H1 (cell line): Measurements from ENCODE around the gene OPCML. TPM values are rescaled to one million over a fixed set of nuclear protein-coding genes. Genes with fewer than 3 reads are reported as not detected.

ENCODE experiments used
- CTCF ChIA-PET: fragments of 300-600 bp; sonication (Branson Sonifier 250); formaldehyde crosslinking; loops from one replicate; lab custom pipeline; 2021; ENCODE audit not compliant: partially characterized antibody; lab: Charles Lee
- POLR2A ChIA-PET: fragments of 300-600 bp; sonication (Branson Sonifier 250); formaldehyde crosslinking; loops from one replicate; lab custom pipeline; 2021; ENCODE audit warnings: inconsistent platforms; ENCODE audit not compliant: partially characterized antibody; lab: Charles Lee
- DNase-seq, 2 experiments: peaks; one replicate each; pipeline versions ENCODE4 v3.0.0 to v3.0.0-alpha.2; 2010 to 2022; ENCODE audit warnings: low spot score in 2 of 2, low read depth in 1 of 2, mixed read lengths in 1 of 2
- FAIRE-seq: peaks from 2 replicates; lab custom pipeline; 2011; peaks lifted over from hg19 to GRCh38; lab: Jason Lieb, UNC
- H2AFZ ChIP-seq: 2 replicates; pipeline ENCODE4 v1.8.1; 2012; ENCODE audit warnings: low read length, inconsistent platforms
- H2AK5ac ChIP-seq: 2 replicates; pipeline ENCODE4 v1.6.1; 2013; ENCODE audit warnings: low read depth, low read length
- H2BK120ac ChIP-seq: replicated peaks from 2 replicates; pipeline ENCODE3; 2013; ENCODE audit warnings: low read depth, low read length, inconsistent platforms
- H2BK12ac ChIP-seq: 2 replicates; pipeline ENCODE4 v1.6.1; 2013; ENCODE audit warnings: low read depth, low read length
- H2BK15ac ChIP-seq: 2 replicates; pipeline ENCODE4 v1.6.1; 2013; ENCODE audit warnings: low read length
- H2BK20ac ChIP-seq: 2 replicates; pipeline ENCODE4 v1.6.1; 2013; ENCODE audit warnings: low read length
- H2BK5ac ChIP-seq: 2 replicates; pipeline ENCODE4 v1.6.1; 2013; ENCODE audit warnings: low read depth, low read length
- H3K14ac ChIP-seq: 2 replicates; pipeline ENCODE4 v1.6.1; 2013; ENCODE audit warnings: inconsistent platforms; ENCODE audit not compliant: insufficient read length
- H3K18ac ChIP-seq: 2 replicates; pipeline ENCODE4 v1.6.1; 2013; ENCODE audit warnings: low read length; ENCODE audit errors: extremely low read depth
- H3K23ac ChIP-seq: 2 replicates; pipeline ENCODE4 v1.6.1; 2013; ENCODE audit warnings: inconsistent platforms; ENCODE audit not compliant: insufficient read length
- H3K23me2 ChIP-seq: 2 replicates; pipeline ENCODE4 v1.6.1; 2013; ENCODE audit warnings: low read depth, low read length
- H3K27ac ChIP-seq: 2 replicates; pipeline ENCODE4 v1.6.1; 2011; ENCODE audit warnings: low read depth, low read length, inconsistent platforms
- H3K27me3 ChIP-seq, 4 experiments: replicated peaks in 1 of 4; 1 replicate in 1 of 4; 2 replicates in 3 of 4; pipeline versions ENCODE4 v1.6.1 to v1.8.1; 2011 to 2013; ENCODE audit warnings: low read length in 3 of 4, mild to moderate bottlenecking in 3 of 4, inconsistent platforms in 2 of 4, mixed read lengths in 2 of 4, moderate library complexity in 1 of 4; ENCODE audit not compliant: control insufficient read depth in 3 of 4, insufficient read depth in 3 of 4; ENCODE audit errors: extremely low read depth in 1 of 4
- H3K36me3 ChIP-seq, 4 experiments: 2 replicates each; pipeline versions ENCODE4 v1.6.1 to v1.8.1; 2011 to 2013; ENCODE audit warnings: mild to moderate bottlenecking in 4 of 4, low read length in 3 of 4, moderate library complexity in 2 of 4, control low read depth in 1 of 4, inconsistent platforms in 1 of 4; ENCODE audit not compliant: insufficient read depth in 4 of 4, control insufficient read depth in 2 of 4
- H3K4ac ChIP-seq: replicated peaks from 2 replicates; pipeline ENCODE3; 2013; ENCODE audit warnings: low read length, low read depth, mixed read lengths, inconsistent platforms; ENCODE audit not compliant: insufficient read length
- H3K4me1 ChIP-seq, 4 experiments: replicated peaks in 1 of 4; 1 replicate in 1 of 4; 2 replicates in 3 of 4; pipeline versions ENCODE4 v1.6.1 to v1.8.1; 2011 to 2013; ENCODE audit warnings: low read length in 3 of 4, inconsistent platforms in 2 of 4, mixed read lengths in 1 of 4; ENCODE audit not compliant: insufficient read depth in 4 of 4, control insufficient read depth in 3 of 4
- H3K4me2 ChIP-seq, 2 experiments: 2 replicates each; pipeline versions ENCODE4 v1.6.1 to v1.8.1; 2011 to 2013; ENCODE audit warnings: low read depth in 2 of 2, low read length in 2 of 2, control low read depth in 1 of 2, inconsistent platforms in 1 of 2, mild to moderate bottlenecking in 1 of 2; ENCODE audit not compliant: insufficient read depth in 1 of 2
- H3K4me3 ChIP-seq, 4 experiments: fragments of 200-600, 300-600 bp in 1 of 4; sonication (generic), shearing (Covaris generic), sonication (Bioruptor Twin) in 1 of 4; 2 replicates each; pipeline versions ENCODE4 v1.5.1 to v1.8.1; 2011 to 2016; ENCODE audit warnings: low read length in 4 of 4, low read depth in 3 of 4, control low read depth in 2 of 4, inconsistent platforms in 2 of 4, mild to moderate bottlenecking in 2 of 4, mixed read lengths in 1 of 4, moderate library complexity in 1 of 4; ENCODE audit not compliant: insufficient read depth in 2 of 4; ENCODE audit errors: extremely low read depth in 1 of 4
- H3K56ac ChIP-seq: replicated peaks from 2 replicates; pipeline ENCODE3; 2013; ENCODE audit warnings: low read depth, mild to moderate bottlenecking, mixed read lengths, low read length, inconsistent platforms; ENCODE audit not compliant: insufficient read length
- H3K79me1 ChIP-seq: 2 replicates; pipeline ENCODE4 v1.6.1; 2013; ENCODE audit warnings: low read depth, low read length, control low read depth
- H3K79me2 ChIP-seq, 2 experiments: 2 replicates each; pipeline versions ENCODE4 v1.6.1 to v1.8.1; 2012 to 2013; ENCODE audit warnings: low read length in 2 of 2, mild to moderate bottlenecking in 2 of 2, inconsistent platforms in 1 of 2; ENCODE audit not compliant: insufficient read depth in 2 of 2, control insufficient read depth in 1 of 2
- H3K9ac ChIP-seq, 4 experiments: replicated peaks in 1 of 4; 1 replicate in 1 of 4; 2 replicates in 3 of 4; pipeline versions ENCODE4 v1.6.1 to v1.8.1; 2011 to 2013; ENCODE audit warnings: low read depth in 3 of 4, low read length in 3 of 4, control low read depth in 2 of 4, mild to moderate bottlenecking in 2 of 4, moderate library complexity in 2 of 4, inconsistent platforms in 1 of 4; ENCODE audit errors: extremely low read depth in 1 of 4
- H3K9me3 ChIP-seq, 2 experiments: 2 replicates each; pipeline versions ENCODE4 v1.6.1 to v1.8.1; 2012 to 2013; ENCODE audit warnings: mild to moderate bottlenecking in 2 of 2, moderate library complexity in 2 of 2, control low read depth in 1 of 2, inconsistent platforms in 1 of 2, low read depth in 1 of 2, low read length in 1 of 2, mixed read lengths in 1 of 2; ENCODE audit not compliant: insufficient read depth in 2 of 2
- H4K20me1 ChIP-seq, 2 experiments: replicated peaks in 1 of 2; 2 replicates each; pipeline versions ENCODE3 to v1.8.1; 2011 to 2013; ENCODE audit warnings: inconsistent platforms in 2 of 2, low read length in 2 of 2, mild to moderate bottlenecking in 1 of 2; ENCODE audit not compliant: insufficient read depth in 2 of 2, control insufficient read depth in 1 of 2
- H4K5ac ChIP-seq: 2 replicates; pipeline ENCODE4 v1.6.1; 2013; ENCODE audit warnings: low read length, low read depth, mixed read lengths, inconsistent platforms; ENCODE audit not compliant: insufficient read length
- H4K8ac ChIP-seq: 2 replicates; pipeline ENCODE4 v1.8.0; 2013; ENCODE audit warnings: mild to moderate bottlenecking, moderate library complexity, low read length, inconsistent platforms; ENCODE audit not compliant: insufficient read depth; ENCODE audit errors: extremely low read depth
- H4K91ac ChIP-seq: replicated peaks from 2 replicates; pipeline ENCODE3; 2013; ENCODE audit warnings: low read length, mixed read lengths, inconsistent platforms; ENCODE audit not compliant: insufficient read length
- CREB1 ChIP-seq: IDR thresholded peaks from 2 replicates; pipeline ENCODE4 v1.6.1; 2012; ENCODE audit warnings: inconsistent platforms
- SP4 ChIP-seq: IDR thresholded peaks from 2 replicates; pipeline ENCODE4 v1.6.1; 2012; ENCODE audit warnings: low read length, inconsistent platforms
- WGBS, 2 experiments: shearing (Covaris generic) in 1 of 2; methylation state at CpG; one replicate each; pipeline versions ENCODE4 v1.1.6 to v1.1.7; 2013 to 2015; ENCODE audit warnings: low lambda C conversion rate in 2 of 2, mixed read lengths in 2 of 2, inconsistent platforms in 1 of 2, low coverage in 1 of 2, missing lambda C conversion rate in 1 of 2; ENCODE audit not compliant: insufficient replicate concordance in 2 of 2, insufficient coverage in 1 of 2, insufficient read length in 1 of 2; ENCODE audit errors: extremely low coverage in 1 of 2, missing lambda C conversion rate in 1 of 2; 5-methylcytosine and 5-hydroxymethylcytosine counted together
- polyA plus RNA-seq, 7 experiments: library from polyadenylated mRNA; depleted of rRNA in 3 of 7; stranded (reverse) in 5 of 7; unstranded in 2 of 7; fragments of >200 nt in 5 of 7; fragments of 200-250 nt in 2 of 7; gene quantifications; 1 replicate in 5 of 7; 2 replicates in 1 of 7; 4 replicates in 1 of 7; pipeline versions ENCODE4 v1.2.1 to v1.2.3, GENCODE V29; 2011 to 2013; ENCODE audit warnings: missing spikeins in 2 of 7, mixed read lengths in 2 of 7
- total RNA-seq: library from RNA; stranded (reverse); fragmentation: NEBNext Ultra II Directional; extraction: Animal tissue kit (Norgen Biotek cat#: 25700); gene quantifications from 2 replicates; pipeline ENCODE4 v1.2.1, GENCODE V29; 2021

The OPCML gene
- total and polyA plus RNA-seq, 2 of the 8 experiments (the other 6 are each of a cell fraction or from before 2014, with no cell fraction given) = 2.3 to 3.1 TPM

DNA sequence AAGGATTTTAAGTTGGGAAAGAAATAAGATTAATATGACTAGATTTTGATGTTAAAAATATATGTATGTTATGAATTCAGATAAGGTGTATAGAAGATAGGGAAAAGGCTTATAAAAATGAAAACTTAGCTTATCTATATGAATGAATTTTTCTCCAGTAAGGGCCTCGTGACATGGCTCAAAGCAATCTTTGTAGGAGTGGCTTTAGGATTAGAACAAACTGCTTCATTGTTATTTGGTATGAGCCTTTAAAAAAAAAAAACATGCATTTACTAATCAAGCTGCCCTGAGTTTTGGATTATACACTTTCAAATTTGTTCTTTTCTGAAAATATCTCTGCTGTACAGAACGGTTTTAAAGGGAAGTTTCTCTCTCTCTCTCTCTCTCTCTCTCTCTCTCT lies 905.9 kb downstream of the OPCML start:
- CTCF ChIA-PET = no interaction called here
- H3K14ac ChIP-seq = no peak overlapping the region
- TF ChIP-seq SP4 = no peak
- TF ChIP-seq CREB1 = no peak

More for the DNA sequence above, 905.9 kb downstream of the OPCML start:
- no peak overlapping the region for H2BK20ac ChIP-seq
- no peak overlapping the region for H3K27ac ChIP-seq
- no peaks in the 10 kb centered on the region for H3K4me1 ChIP-seq
- no peaks in the 10 kb centered on the region for H3K79me2 ChIP-seq
- H4K8ac ChIP-seq = no peak overlapping the region
- no peak overlapping the region for H3K4ac ChIP-seq
- no peak overlapping the region for H2BK120ac ChIP-seq
- H2BK12ac ChIP-seq = no peak overlapping the region
- H3K79me1 ChIP-seq = no peaks in the 10 kb centered on the region
- no peak overlapping the region for H3K23ac ChIP-seq
- H4K5ac ChIP-seq = no peak overlapping the region
- no peak overlapping the region for H3K4me2 ChIP-seq
- POLR2A ChIA-PET = interaction anchor here (0.6 kb wide), 1 partner anchor 21 kb away, joined by 6 read pairs; no protein-coding TSS in a partner anchor
- no peak for FAIRE-seq
- no peak overlapping the region for H2AK5ac ChIP-seq
- H3K23me2 ChIP-seq = no peaks in the 10 kb centered on the region
- H4K20me1 ChIP-seq = no peaks in the 10 kb centered on the region
- H4K91ac ChIP-seq = no peak overlapping the region
- H3K27me3 ChIP-seq = no peaks in the 10 kb centered on the region
- WGBS, 2 experiments = 90% methylated on average over 2 of the region's 2 CpGs; no CpG with 5 or more reads in 1 of the 2 experiments
- no peaks in the 10 kb centered on the region for H3K36me3 ChIP-seq
- no peak overlapping the region for H3K4me3 ChIP-seq
- no peak overlapping the region for H2BK15ac ChIP-seq
- no peak overlapping the region for H2BK5ac ChIP-seq
- no peak for DNase-seq
- H2AFZ ChIP-seq = no peak overlapping the region
- H3K18ac ChIP-seq = no peak overlapping the region
- H3K9me3 ChIP-seq = 0 out of 4 replicates have a peak, but pooled peaks cover 0 to 2% of the 10 kb centered on the region in 2 experiments
- no peak overlapping the region for H3K9ac ChIP-seq
- no peak overlapping the region for H3K56ac ChIP-seq
